ENCODE results near the gene PERM1.

The PERM1 gene

DNA sequence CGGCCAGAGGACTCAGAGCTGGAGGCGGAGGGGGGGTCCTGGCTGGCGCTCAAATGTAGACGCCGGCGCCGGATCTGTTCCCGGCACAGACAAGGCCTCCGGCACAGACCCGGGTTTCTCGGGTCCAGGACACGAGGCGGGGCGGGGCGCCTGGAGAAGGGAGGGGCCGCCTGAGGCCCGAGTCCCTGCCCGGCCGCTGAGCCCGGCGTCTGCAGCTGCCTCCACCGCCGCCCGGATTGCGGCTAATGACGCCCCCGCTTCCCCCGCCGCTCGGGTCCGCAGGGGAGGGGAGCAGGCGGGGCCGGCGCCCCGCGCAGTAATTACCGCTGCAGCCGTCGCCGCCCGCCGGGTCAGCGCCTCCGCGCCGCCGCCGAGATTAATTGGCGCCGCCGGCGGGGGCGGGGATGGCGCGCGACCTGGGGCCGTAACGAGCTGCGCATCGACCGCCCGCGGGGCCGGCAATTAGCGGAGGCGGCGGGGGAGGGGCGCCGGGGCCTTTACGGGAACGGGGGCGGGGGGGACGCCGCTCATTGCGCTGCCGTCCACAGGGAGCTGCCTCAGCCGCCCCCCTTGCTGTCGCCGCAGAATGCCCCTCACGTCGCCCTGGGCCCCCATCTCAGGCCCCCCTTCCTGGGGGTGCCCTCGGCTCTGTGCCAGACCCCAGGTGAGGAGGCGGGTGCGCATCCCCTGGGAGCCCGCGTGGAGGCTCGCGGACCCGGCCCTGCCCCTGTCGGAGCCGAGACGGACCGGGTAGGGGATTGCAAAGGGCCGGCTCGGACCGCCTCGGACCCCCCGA lies 40.1 kb downstream of the PERM1 start:
- no peak for TF ChIP-seq POLR2A (IDR thresholded peaks at IDR 0.05; ENCODE audit: low read depth, low read length)
- FAIRE-seq (no peak), DNase-seq (ENCODE audit: insufficient read length, low spot score) (peak; percentile 76)

DNA sequence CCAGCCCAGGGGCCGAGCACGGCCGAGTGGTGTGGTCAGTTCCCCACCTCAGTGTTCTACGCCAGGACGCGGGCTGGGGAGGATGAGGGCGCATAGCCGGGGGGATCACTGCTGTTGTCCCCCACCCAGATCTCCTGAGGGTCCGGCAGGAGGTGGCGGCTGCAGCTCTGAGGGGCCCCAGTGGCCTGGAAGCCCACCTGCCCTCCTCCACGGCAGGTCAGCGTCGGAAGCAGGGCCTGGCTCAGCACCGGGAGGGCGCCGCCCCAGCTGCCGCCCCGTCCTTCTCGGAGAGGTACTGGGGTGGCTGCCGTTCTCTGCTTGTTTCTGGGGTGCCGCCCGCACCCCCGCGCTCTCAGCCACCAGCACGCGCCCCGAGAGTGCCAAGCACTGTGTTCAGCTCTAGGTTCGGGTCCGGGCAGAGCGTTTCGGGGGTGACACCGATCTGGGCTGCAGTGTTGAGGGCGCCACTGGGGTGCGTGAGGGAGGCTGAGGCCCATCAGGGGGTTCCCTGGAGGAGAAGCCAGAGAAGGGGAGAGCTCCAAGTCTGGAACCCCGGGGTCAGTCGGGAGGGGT lies 40.8 kb downstream of the PERM1 start:
- TF ChIP-seq POLR2A (IDR thresholded peaks at IDR 0.05; ENCODE audit: low read depth, low read length) = no peak
- no peak for DNase-seq (ENCODE audit: insufficient read length, low spot score)
- no peak for FAIRE-seq

DNA sequence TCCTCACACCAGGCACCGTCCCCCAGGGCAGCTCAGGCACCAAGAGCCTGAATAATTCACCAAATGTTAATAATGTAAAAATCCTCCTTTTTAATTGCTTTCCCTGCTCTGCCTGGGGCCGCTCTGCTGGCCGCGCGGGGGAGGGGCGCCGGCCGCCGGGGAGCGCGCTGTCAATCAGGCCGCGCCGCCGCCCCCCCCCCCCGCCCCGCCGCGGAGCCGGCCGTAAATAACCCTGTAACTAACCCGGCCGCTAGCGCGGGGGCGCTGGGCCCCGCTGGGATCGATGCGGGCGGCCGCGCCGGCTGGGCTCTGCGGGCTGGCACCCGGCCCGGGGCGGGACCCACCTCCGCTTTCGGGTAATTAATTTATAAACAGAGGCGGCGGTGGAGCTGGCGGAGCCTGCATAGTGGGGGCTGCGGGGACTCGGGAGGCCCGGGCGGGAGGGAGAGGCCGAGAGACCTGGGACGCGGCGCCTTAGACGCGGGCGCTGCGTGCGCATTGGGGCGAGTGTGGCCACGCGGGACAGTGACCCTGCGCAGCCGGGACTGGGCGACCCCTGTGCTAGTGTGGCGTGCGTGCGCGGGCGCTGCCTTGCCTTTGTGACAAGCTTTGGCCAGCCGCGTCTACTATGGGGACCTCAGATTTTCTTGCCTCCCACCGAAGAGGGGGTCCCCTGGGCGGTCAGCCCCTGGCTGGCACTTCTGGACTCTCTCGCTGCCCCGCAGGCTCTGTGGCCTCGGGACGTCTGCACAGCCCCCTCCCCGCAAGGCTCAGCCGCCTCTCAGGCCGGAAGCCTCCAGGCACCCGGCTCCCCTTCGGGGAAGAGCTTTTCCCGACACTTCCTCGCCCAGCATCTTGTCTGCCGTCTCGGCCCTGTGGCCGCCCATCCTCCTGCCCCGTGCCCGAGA lies 41.5 kb downstream of the PERM1 start:
- FAIRE-seq = no peak
- no peak for DNase-seq (ENCODE audit: insufficient read length, low spot score)
- no peak for TF ChIP-seq POLR2A (IDR thresholded peaks at IDR 0.05; ENCODE audit: low read depth, low read length)

DNA sequence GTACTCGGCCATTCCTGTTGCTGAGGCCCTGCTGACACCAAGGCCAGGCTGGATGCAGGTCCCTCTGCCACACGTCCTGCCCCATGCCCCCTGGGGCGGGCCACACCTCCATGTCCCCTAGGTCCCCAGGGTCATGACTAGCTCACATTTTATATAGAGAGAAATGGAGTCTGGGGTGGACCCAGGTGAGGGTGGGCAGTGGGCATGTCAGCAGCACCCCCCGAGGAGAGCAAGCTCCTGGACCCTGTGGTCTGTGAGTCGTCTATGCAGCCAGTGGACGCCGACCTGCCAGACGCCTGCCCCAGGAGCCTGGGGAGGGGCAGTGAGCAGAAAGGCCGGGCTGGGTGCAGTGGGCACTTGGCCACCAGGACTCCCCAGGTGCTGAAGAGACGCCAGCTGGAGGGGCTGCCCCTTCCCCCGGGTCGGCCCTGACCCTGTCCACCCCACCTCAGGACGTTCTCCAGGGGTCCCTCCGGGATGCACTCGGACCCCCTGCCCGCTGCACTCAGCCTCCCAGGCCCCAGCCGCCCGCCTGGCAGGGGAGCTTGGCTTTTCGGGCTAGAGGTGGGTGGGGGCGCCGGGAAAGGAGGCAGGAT lies 42.3 kb downstream of the PERM1 start:
- DNase-seq (ENCODE audit: insufficient read length, low spot score) = no peak
- no peak for TF ChIP-seq POLR2A (IDR thresholded peaks at IDR 0.05; ENCODE audit: low read depth, low read length)
- no peak for FAIRE-seq

DNA sequence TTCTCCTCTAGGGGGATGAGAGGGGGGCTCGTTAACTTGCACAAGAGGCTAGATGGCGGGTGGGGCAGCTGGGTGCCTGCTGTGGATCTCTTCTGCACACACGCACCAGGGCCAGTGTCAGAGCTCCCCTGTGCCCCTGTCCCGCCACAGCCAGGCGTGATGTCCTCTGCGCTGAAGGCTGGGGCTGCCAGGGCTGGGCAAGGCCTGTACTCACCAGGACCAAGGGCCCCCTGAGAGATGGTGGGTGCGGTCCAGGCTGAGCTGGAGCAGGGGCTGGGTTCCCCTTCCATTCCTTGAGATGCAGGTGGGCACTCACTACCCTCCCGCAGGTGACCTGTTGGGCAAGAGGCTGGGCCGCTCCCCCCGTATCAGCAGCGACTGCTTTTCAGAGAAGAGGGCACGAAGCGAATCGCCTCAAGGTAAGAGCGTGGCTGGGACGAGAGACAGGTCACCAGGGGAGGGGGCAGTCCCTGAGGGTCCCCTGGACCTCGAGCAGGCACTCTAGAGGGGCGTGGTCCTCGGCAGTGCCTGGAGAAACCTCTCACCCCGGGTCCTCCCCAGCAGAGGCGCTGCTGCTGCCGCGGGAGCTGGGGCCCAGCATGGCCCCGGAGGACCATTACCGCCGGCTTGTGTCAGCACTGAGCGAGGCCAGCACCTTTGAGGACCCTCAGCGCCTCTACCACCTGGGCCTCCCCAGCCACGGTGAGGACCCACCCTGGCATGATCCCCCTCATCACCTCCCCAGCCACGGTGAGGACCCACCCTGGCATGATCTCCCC lies 43.0 kb downstream of the PERM1 start:
- FAIRE-seq = no peak
- DNase-seq (ENCODE audit: insufficient read length, low spot score) = no peak
- TF ChIP-seq POLR2A (IDR thresholded peaks at IDR 0.05; ENCODE audit: low read depth, low read length) = no peak

DNA sequence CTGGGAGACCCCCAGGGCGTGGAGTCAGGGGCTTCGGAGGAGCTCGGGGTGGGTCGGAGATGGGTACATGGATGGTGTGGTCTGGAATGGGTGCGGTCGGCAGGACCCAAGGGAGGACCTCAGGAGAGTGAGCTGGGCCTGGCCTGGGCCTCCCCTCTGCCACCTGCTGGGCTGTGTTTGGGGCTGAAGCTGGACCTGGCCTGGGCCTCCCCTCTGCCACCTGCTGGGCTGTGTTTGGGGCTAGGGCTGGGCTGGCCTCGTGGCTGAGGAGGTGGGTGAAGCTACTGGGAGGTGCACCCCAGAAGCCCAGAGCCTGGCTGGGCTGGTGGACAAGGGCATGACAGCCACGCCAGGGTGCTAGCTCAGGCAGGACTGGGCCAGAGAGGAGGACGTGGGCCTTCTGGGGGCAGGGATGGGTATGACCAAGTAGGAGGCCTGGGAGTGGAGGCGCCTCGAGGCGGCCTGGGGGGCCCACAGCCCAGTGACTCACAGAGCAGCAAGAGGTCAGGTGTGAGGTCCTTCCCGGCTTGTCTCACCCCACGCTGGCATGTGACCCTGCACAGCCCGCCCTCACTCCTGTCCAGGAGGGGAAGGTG lies 43.7 kb downstream of the PERM1 start:
- TF ChIP-seq POLR2A (IDR thresholded peaks at IDR 0.05; ENCODE audit: low read depth, low read length) = no peak
- FAIRE-seq (peak; percentile 65), DNase-seq (ENCODE audit: insufficient read length, low spot score) (peak; percentile 88)

DNA sequence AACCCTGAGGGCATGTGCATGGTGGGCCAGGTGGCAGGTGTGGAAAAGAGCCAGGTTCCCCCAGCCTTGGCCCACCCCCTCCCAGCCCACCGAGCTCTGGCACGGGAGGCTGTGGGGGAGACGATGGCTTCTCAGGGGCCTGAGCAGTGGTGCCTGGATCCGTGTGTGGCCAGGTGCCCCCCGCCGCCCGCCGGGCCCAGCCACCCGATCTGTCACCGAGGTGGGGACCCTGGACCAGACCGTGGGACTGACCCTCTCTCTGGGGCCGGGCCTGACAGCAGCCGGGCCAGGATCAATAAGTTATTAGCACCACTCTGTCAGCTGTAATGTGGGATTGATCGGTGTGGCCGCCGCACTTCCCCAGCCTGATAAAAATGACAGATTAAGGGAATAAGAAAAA lies 44.4 kb downstream of the PERM1 start:
- FAIRE-seq (no peak), DNase-seq (ENCODE audit: insufficient read length, low spot score) (no peak)
- no peak for TF ChIP-seq POLR2A (IDR thresholded peaks at IDR 0.05; ENCODE audit: low read depth, low read length)

DNA sequence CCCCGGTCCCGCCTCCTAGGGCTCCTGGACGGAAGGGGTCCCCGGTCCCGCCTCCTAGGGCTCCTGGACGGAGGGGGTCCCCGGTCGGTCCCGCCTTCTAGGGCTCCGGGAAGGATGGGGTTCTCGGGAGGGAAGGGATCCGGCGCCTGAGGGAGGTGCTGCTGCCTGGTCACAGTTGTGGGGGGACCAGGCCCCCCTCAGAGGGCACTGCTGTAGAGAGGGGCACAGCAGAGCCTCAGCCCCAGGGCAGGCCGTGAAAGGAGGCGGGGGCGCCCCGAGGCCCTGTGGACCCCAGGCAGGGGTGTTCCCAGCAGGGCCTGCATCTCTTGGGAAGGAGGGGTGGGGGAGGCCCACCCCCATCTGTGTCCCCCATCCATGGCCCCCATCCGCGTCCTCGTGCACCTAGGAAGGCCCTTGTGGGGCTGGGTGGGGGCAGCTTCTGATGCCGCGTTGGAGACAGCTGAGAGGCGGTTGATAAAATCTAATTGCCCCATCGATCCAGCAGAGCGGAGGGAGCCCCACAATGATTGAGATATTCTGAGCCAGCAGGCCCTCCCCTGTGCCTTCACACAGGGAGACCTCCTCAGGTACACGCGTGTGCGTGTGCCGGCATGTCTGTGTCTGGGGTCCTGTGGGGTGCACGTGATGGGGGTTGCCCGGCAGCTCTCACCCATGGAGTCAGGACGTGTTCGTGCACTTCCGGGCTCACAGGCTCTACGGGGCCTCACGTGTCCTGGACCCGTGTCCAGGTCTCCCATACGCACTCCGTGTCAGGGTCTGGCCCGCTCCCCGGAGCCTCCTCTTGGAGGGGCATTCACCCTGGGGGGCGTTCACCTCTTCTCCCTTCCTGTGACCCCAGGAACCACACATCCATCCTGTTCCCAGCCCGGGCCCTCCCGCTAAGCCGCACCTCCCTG lies 45.3 kb downstream of the PERM1 start:
- DNase-seq (ENCODE audit: insufficient read length, low spot score) (no peak), FAIRE-seq (no peak)
- TF ChIP-seq POLR2A (IDR thresholded peaks at IDR 0.05; ENCODE audit: low read depth, low read length) = no peak

DNA sequence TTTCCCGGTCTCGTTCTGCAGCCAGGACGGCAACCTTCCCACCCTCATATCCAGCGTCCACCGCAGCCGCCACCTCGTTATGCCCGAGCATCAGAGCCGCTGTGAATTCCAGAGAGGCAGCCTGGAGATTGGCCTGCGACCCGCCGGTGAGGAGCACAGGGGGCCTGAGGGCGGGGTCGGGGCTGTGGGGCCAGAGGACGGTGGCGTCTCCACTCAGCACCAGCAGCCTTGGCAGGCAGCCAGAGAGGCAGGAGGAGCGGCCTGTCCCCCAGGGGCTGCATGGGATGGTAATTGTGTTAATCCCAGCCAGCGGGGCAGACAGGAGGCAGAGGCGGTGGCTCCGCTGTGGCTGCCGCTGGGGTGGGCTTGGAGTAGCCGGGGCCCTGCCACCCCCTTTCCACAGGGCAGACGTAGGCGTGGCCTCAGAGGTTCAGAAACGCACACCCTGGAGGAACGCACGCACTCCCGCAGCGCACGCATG lies 46.1 kb downstream of the PERM1 start:
- no peak for TF ChIP-seq POLR2A (IDR thresholded peaks at IDR 0.05; ENCODE audit: low read depth, low read length)
- DNase-seq (ENCODE audit: insufficient read length, low spot score) = no peak
- FAIRE-seq = no peak

DNA sequence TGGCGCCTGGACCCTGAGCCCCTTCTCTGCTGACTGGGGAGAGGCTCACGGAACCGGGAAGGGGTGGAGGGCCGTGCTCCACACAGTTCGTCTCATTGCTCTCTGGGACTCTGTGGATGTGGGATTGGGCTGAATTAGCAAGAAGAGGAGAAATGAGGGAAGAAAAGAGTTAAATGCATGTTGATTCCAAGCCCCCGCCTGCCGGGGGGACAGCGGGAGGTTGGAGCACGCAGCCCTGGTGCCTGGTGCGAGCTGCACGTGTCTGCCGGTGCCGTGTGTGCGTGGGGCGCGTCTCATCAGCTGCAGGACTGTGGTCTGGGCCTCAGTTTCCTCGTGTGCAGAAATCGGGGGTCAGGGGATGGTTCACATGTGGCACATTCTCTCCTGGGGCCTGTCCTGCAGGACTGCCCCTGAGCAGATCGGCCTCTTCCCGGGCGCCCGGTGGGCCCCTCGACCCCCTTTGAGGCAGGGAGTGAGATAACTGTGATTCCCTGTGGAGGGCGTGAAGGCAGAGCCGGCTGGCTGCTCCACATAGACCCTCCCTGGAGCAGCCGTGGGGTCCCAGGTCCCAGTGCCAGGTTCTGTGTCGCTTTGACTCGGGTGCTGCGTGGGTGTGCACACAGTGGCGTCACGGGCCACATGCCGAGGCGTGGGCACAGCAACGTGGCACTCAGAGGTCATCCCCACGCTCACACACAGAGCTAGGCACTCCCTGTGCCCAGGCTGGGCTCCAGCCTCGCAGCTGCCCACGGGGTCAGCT lies 46.7 kb downstream of the PERM1 start:
- FAIRE-seq = no peak
- DNase-seq (ENCODE audit: insufficient read length, low spot score) = no peak
- no peak for TF ChIP-seq POLR2A (IDR thresholded peaks at IDR 0.05; ENCODE audit: low read depth, low read length)

DNA sequence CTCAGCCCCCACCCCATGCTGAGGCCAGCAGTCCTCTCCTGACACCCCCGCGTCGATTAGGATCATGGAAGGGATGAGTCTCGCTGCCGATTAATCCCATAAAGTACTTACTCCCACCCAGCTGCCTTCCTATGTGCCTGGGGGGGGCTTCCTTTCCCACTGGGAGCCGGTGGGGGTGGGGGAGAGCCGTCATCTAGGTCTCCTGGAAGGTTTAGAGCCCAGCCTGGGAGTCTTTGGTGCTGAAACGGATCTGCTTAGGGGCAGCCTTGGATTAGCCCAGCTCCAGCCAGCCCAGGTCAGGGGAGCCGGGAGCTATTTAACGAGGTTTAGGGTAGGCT lies 48.3 kb downstream of the PERM1 start:
- FAIRE-seq (no peak), DNase-seq (ENCODE audit: insufficient read length, low spot score) (no peak)
- no peak for TF ChIP-seq POLR2A (IDR thresholded peaks at IDR 0.05; ENCODE audit: low read depth, low read length)

Measured in H54 (cell line).